GM12801 (cell line): ENCODE measurements around the gene ANKRD63.

Experiments
- CTCF ChIP-seq: IDR thresholded peaks from one replicate; pipeline ENCODE4 v1.5.1; 2011; ENCODE audit warnings: control low read depth; ENCODE audit not compliant: insufficient read length; ENCODE audit errors: extremely low read depth

Gene ANKRD63

GRCh38 chr15:40290918-40291574 is 8.2 kb upstream of the ANKRD63 start:
- no peak for TF ChIP-seq CTCF

- no peak for TF ChIP-seq CTCF
These were observed 7.7 kb upstream of the ANKRD63 start for GRCh38 chr15:40290545-40290917.

GRCh38 chr15:40289140-40289775 is 6.4 kb upstream of the ANKRD63 start:
- TF ChIP-seq CTCF: no peak

- TF ChIP-seq CTCF: no peak
These were observed 5.1 kb upstream of the ANKRD63 start for GRCh38 chr15:40287968-40288367.

GRCh38 chr15:40287505-40287904 is 4.6 kb upstream of the ANKRD63 start:
- no peak for TF ChIP-seq CTCF

GRCh38 chr15:40286794-40287193 is 3.9 kb upstream of the ANKRD63 start:
- TF ChIP-seq CTCF: no peak

GRCh38 chr15:40286061-40286532 is 3.2 kb upstream of the ANKRD63 start:
- TF ChIP-seq CTCF: no peak
